ENCODE results near the gene C2orf80. TPM values are rescaled to one million over a fixed set of nuclear protein-coding genes. Genes with fewer than 3 reads are reported as not detected.

Gene C2orf80
- total RNA-seq, 2 donors from 2014 or later = 0.55 TPM; not detected in 1

DNA sequence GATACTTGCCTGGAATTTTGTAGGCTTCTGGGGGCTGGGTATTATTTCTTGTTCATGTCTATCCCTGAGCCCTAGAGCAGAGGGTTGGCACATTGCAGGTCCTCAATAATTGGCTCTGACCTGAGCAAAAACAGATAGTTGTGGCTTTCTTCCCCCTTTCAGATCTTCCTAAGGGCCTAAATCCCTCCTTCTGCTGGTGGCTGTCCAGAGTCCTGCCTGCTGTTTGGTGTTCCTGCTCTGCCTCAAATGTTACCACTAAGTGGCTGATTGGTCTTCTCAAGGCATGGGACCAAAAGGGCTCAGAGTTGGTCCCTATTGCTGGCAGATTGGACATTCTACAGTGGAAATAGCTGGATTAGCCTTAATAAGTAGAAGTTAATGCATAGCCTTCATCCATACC, 42.8 kb downstream of the C2orf80 start:
- H3K4me1 ChIP-seq (ENCODE audit: control insufficient read depth, insufficient read depth, low read length) = peaks cover 5% of the 10 kb centered on the region
- peaks cover 3% of the 10 kb centered on the region for H3K36me3 Mint-ChIP-seq (ENCODE audit: low read depth)
- H3K9me3 ChIP-seq (ENCODE audit: control insufficient read depth, low read length) = peaks cover 25% of the 10 kb centered on the region
- no peak overlapping the region for H3K27ac ChIP-seq (ENCODE audit: low read depth, low read length)
- H3K27me3 ChIP-seq (ENCODE audit: control insufficient read depth, insufficient read depth, low read length, poor library complexity, severe bottlenecking) = no peaks in the 10 kb centered on the region
- H3K4me3 Mint-ChIP-seq = no peak overlapping the region
- H3K4me1 Mint-ChIP-seq = peaks cover 26% of the 10 kb centered on the region
- H3K4me3 ChIP-seq (ENCODE audit: low read length) = no peak overlapping the region
- H3K9ac ChIP-seq (ENCODE audit: extremely low read depth, low read length, poor library complexity, severe bottlenecking) = no peak overlapping the region
- TF ChIP-seq, protein P1, sequence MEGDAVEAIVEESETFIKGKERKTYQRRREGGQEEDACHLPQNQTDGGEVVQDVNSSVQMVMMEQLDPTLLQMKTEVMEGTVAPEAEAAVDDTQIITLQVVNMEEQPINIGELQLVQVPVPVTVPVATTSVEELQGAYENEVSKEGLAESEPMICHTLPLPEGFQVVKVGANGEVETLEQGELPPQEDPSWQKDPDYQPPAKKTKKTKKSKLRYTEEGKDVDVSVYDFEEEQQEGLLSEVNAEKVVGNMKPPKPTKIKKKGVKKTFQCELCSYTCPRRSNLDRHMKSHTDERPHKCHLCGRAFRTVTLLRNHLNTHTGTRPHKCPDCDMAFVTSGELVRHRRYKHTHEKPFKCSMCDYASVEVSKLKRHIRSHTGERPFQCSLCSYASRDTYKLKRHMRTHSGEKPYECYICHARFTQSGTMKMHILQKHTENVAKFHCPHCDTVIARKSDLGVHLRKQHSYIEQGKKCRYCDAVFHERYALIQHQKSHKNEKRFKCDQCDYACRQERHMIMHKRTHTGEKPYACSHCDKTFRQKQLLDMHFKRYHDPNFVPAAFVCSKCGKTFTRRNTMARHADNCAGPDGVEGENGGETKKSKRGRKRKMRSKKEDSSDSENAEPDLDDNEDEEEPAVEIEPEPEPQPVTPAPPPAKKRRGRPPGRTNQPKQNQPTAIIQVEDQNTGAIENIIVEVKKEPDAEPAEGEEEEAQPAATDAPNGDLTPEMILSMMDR (conservative IDR thresholded peaks at IDR 0.05) = no peak
- no peak for DNase-seq
- H3K27me3 Mint-ChIP-seq (ENCODE audit: insufficient read depth) = peaks cover 2% of the 10 kb centered on the region
- no peaks in the 10 kb centered on the region for H3K36me3 ChIP-seq (ENCODE audit: control insufficient read depth, insufficient read depth, low read length)
- H3K9me3 Mint-ChIP-seq = peaks cover 31% of the 10 kb centered on the region
- no peak overlapping the region for H3K27ac Mint-ChIP-seq

DNA sequence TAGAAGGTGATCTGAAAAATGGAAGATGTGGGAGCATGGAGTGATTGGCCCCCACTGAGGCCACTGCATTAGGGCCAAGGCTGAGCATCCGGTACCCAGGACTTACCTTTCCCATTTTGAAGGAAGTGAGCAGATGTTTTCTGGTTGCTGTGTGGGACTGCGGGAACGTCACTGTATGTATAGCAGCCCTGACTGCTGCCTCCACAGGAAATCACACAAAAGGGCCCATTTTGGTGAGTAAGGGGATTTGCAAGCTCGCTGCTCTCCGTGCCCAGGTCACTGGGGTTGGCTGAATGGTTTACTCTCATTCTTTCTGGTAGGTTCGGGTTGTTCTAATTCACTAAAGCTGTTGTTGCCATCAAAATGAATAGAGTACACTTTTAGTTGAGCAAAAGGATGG, 43.8 kb downstream of the C2orf80 start, which contains the start of gene CRYGB:
Gene CRYGB, minus strand, starts transcription at position 153 of the 400 bp plus-strand sequence. Its CDS starts 38 bp downstream, at position 115.
- Histone ChIP-seq H3K36me3 (ENCODE audit: control insufficient read depth, insufficient read depth, low read length) (no peaks in the 10 kb centered on the region), H3K9me3 (ENCODE audit: control insufficient read depth, low read length) (peaks cover 24% of the 10 kb centered on the region), H3K9ac (ENCODE audit: extremely low read depth, low read length, poor library complexity, severe bottlenecking) (no peak within 1 kb of the TSS), H3K4me1 (ENCODE audit: control insufficient read depth, insufficient read depth, low read length) (peaks cover 5% of the 10 kb centered on the region), H3K27me3 (ENCODE audit: control insufficient read depth, insufficient read depth, low read length, poor library complexity, severe bottlenecking) (no peaks in the 10 kb centered on the region), H3K4me3 (ENCODE audit: low read length) (no peak within 1 kb of the TSS), H3K27ac (ENCODE audit: low read depth, low read length) (no peak within 1 kb of the TSS)
- peak; percentile 59 for DNase-seq
- Mint-ChIP-seq H3K27ac (peak within 1 kb of the TSS; percentile 56), H3K9me3 (peaks cover 28% of the 10 kb centered on the region), H3K4me3 (no peak within 1 kb of the TSS), H3K4me1 (peaks cover 28% of the 10 kb centered on the region), H3K27me3 (ENCODE audit: insufficient read depth) (peaks cover 2% of the 10 kb centered on the region), H3K36me3 (ENCODE audit: low read depth) (peaks cover 3% of the 10 kb centered on the region)
- WGBS, 2 experiments (ENCODE audit: insufficient coverage in 1 of 2, insufficient read length in 1 of 2) = 75 to 79% methylated on average over 5 to 6 of the region's 6 CpGs
- TF ChIP-seq, protein P1 (conservative IDR thresholded peaks at IDR 0.05) = no peak

DNA sequence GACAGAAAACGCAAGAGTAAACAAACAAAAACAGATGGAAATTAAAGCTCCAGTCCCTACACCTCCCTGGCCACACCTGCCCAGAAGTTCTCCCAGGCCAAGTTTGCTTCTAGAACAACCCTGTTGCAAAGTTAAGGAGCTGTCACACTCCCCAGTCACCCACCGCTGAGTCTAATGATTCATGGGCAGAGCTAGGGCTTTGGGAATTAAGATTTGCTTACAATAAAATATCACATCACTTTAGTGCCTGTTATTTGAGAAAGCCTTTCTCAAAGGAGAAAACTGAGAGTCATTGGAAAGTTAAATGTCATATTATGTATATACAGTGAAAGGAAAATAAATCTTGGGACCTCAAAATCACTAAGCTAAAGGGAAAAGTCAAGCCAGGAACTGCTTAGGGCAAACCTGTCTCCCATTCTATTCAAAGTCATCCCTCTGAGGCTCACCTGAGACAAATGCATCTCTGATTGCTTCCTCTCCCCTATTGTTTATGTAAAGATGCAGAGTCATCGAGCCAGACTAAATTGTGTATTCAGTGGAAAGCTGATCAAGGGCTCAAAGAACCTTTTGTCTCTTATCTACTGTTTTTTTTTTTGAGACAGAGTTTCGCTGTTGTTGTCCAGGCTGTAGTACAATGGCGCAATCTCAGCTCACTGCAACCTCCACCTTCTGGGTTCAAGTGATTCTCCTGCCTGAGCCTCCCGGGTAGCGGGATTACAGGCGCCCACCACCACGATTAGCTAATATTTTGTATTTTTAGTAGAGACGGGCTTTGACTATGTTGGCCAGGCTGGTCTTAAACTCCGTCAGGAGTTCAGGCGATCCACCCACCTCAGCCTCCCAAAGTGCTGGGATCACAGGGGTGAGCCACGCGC, 46.7 kb downstream of the C2orf80 start:
- H3K9me3 Mint-ChIP-seq = peaks cover 52% of the 10 kb centered on the region
- H3K27ac ChIP-seq (ENCODE audit: low read depth, low read length) = peak overlapping the region; percentile 4

More for the DNA sequence above, 46.7 kb downstream of the C2orf80 start:
- H3K27me3 Mint-ChIP-seq (ENCODE audit: insufficient read depth) = peaks cover 2% of the 10 kb centered on the region
- peak; percentile 76 for DNase-seq
- Histone ChIP-seq H3K27me3 (ENCODE audit: control insufficient read depth, insufficient read depth, low read length, poor library complexity, severe bottlenecking) (no peaks in the 10 kb centered on the region), H3K9ac (ENCODE audit: extremely low read depth, low read length, poor library complexity, severe bottlenecking) (peak overlapping the region; percentile 33), H3K9me3 (ENCODE audit: control insufficient read depth, low read length) (peaks cover 51% of the 10 kb centered on the region), H3K4me3 (ENCODE audit: low read length) (peak overlapping the region; percentile 4), H3K36me3 (ENCODE audit: control insufficient read depth, insufficient read depth, low read length) (no peaks in the 10 kb centered on the region), H3K4me1 (ENCODE audit: control insufficient read depth, insufficient read depth, low read length) (peaks cover 5% of the 10 kb centered on the region)
- H3K4me1 Mint-ChIP-seq = peaks cover 28% of the 10 kb centered on the region
- TF ChIP-seq, protein P1 (conservative IDR thresholded peaks at IDR 0.05) = no peak
- peak overlapping the region; percentile 97 for H3K27ac Mint-ChIP-seq
- H3K36me3 Mint-ChIP-seq (ENCODE audit: low read depth) = peaks cover 8% of the 10 kb centered on the region
- WGBS, 2 experiments (ENCODE audit: insufficient coverage in 1 of 2, insufficient read length in 1 of 2) = 54 to 55% methylated on average over 7 to 12 of the region's 14 CpGs
- peak overlapping the region; percentile 20 for H3K4me3 Mint-ChIP-seq
